Pons (tissue), 1 donor: ENCODE data around the gene IFNL2.

Experiments
- DNase-seq: peaks from one replicate; pipeline ENCODE4 v3.0.0-alpha.2; 2016; ENCODE audit warnings: low spot score

The IFNL2 gene

DNA sequence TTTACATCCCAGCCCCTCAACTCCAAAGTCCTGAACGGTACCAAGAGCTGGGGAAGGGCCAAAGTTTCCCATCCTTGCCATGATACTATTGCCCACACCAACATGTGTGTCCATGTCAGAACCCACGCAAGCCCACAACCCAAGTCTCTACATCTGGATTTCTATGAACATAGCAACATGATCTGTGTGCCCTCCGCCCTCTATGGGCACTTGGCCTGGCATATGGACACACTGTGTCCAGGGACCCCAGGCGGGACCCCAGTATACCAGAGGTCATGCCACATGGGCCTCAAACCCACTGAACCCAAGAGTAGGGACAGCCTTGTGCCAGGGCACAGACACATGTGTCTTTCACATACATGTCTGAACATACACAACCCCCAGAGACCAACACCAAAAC is 50.5 kb downstream of the IFNL2 start:
- DNase-seq = no peak

DNA sequence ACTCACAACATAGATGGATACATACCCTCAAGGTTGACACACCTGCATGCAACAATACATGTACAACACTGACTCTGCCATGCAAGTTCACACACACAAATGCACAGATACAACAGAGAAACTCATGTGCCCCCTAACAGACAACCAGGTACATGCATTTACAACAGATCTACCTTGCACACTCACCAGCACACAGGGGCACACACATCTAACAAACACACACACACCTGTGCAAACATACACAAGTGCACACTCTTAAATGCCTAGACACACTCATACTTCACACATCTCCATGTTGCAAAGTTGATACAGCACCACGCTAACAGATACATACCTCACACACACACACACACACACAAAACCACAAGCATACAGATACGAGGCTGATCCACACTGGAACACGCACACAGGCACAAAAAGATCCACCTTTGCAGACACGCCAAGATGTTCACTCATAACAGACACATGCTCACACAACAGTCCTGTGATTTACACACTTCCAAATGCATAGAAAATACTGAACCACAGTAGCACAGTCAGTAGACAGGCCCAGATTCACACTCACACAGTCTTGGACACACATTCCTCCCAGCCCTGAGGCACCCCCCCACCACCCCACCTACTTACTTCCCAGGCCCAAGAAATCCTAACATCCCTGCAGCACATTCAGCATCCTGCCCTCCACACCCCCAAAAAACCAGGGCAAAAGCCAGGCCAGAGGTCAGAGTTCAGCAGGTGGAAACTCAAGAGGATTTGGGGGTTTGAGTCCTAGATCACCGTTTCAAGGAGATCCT is 51.1 kb downstream of the IFNL2 start:
- DNase-seq = no peak
